Calu3 (cell line): Measurements from ENCODE around the gene ASPRV1. TPM values are rescaled to one million over a fixed set of nuclear protein-coding genes. Genes with fewer than 3 reads are reported as not detected.

Source experiments
- BruUV-seq: library from RNA; stranded (reverse); fragments of 400-500 nt; replicated peaks from 2 replicates; lab custom pipeline; 2021; lab: Mats Ljungman, UMichigan
- CTCF ChIA-PET: fragments of 300-600 bp; sonication (Branson Sonifier 250); formaldehyde crosslinking; loops from one replicate; lab custom pipeline; 2022; ENCODE audit warnings: antibody characterized with exemption; lab: Charles Lee
- DNase-seq: peaks from one replicate; pipeline ENCODE4 v3.0.0; 2022
- H3K27ac Mint-ChIP-seq: one replicate; pipeline ENCODE4 v1.8.0; 2022; ENCODE audit warnings: mixed read lengths; ENCODE audit not compliant: unreplicated experiment
- H3K27me3 Mint-ChIP-seq: one replicate; pipeline ENCODE4 v1.8.0; 2022; ENCODE audit warnings: mixed read lengths; ENCODE audit not compliant: unreplicated experiment
- H3K36me3 Mint-ChIP-seq: one replicate; pipeline ENCODE4 v1.8.0; 2022; ENCODE audit warnings: mild to moderate bottlenecking, moderate library complexity, mixed read lengths; ENCODE audit not compliant: insufficient read depth, unreplicated experiment
- H3K4me1 Mint-ChIP-seq: one replicate; pipeline ENCODE4 v1.8.0; 2022; ENCODE audit warnings: mild to moderate bottlenecking, low read depth, mixed read lengths; ENCODE audit not compliant: unreplicated experiment
- H3K4me3 Mint-ChIP-seq: one replicate; pipeline ENCODE4 v1.8.0; 2022; ENCODE audit warnings: mild to moderate bottlenecking, low read depth, moderate library complexity, mixed read lengths; ENCODE audit not compliant: unreplicated experiment
- H3K9me3 Mint-ChIP-seq: one replicate; pipeline ENCODE4 v1.8.0; 2022; ENCODE audit warnings: low read depth, mixed read lengths; ENCODE audit not compliant: unreplicated experiment
- intact Hi-C: fragments of 100-400 bp; cut with micrococcal nuclease; formaldehyde crosslinking; loops from one replicate; pipeline ENCODE4 v1.10.0; 2022; ENCODE audit not compliant: unreplicated experiment
- total RNA-seq: library from RNA; stranded (reverse); gene quantifications from 2 replicates; pipeline ENCODE4 v1.2.3, GENCODE V29; 2022
- TF ChIP-seq, protein P1 (sequence below): fragments of 200-600 bp; IDR thresholded peaks from one replicate; pipeline ENCODE4 v1.8.0; 2022; ENCODE audit warnings: antibody characterized with exemption; ENCODE audit not compliant: unreplicated experiment

The ASPRV1 gene
- total RNA-seq, 1 experiment from 2014 or later: 0.17 TPM

GRCh38 chr2:69975853-69976462 is 14.5 kb upstream of the ASPRV1 start:
- intact Hi-C loops: no loop called here
- no peaks in the 10 kb centered on the region for H3K9me3 Mint-ChIP-seq
- H3K4me1 Mint-ChIP-seq: no peaks in the 10 kb centered on the region
- H3K27me3 Mint-ChIP-seq: no peaks in the 10 kb centered on the region
- no peaks in the 10 kb centered on the region for H3K36me3 Mint-ChIP-seq
- no peak overlapping the region for H3K4me3 Mint-ChIP-seq
- DNase-seq: no peak
- BruUV-seq: no TSS peak
- TF ChIP-seq, protein P1, sequence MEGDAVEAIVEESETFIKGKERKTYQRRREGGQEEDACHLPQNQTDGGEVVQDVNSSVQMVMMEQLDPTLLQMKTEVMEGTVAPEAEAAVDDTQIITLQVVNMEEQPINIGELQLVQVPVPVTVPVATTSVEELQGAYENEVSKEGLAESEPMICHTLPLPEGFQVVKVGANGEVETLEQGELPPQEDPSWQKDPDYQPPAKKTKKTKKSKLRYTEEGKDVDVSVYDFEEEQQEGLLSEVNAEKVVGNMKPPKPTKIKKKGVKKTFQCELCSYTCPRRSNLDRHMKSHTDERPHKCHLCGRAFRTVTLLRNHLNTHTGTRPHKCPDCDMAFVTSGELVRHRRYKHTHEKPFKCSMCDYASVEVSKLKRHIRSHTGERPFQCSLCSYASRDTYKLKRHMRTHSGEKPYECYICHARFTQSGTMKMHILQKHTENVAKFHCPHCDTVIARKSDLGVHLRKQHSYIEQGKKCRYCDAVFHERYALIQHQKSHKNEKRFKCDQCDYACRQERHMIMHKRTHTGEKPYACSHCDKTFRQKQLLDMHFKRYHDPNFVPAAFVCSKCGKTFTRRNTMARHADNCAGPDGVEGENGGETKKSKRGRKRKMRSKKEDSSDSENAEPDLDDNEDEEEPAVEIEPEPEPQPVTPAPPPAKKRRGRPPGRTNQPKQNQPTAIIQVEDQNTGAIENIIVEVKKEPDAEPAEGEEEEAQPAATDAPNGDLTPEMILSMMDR: no peak
- no peak overlapping the region for H3K27ac Mint-ChIP-seq
- CTCF ChIA-PET: no interaction called here

- Mint-ChIP-seq H3K4me1 (no peaks in the 10 kb centered on the region), H3K36me3 (no peaks in the 10 kb centered on the region), H3K27me3 (peaks cover 5% of the 10 kb centered on the region), H3K4me3 (no peak overlapping the region), H3K27ac (no peak overlapping the region), H3K9me3 (no peaks in the 10 kb centered on the region)
- DNase-seq: no peak
- CTCF ChIA-PET: no interaction called here
- no TSS peak for BruUV-seq
- TF ChIP-seq, protein P1: no peak
- intact Hi-C loops: no loop called here
These were observed 13.9 kb upstream of the ASPRV1 start for GRCh38 chr2:69975136-69975852.

DNA sequence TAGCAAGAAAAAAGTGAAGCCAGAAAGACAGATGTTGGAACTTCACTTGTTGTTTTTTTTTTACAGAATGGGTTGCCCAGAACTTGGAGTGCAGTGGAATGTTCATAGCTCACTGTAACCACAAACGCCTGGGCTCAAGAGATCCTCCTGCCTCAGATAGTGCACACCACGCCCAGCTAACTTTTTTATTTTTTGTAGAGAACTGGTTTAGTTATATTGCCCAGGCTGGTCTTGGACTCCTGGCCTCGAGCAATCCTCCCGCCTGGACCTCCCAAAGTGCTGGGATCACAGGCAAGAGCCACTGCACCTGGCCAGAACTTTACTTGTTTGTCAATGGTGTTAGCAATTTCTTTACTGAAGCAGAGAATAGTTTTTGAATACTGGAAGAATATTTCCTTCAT is 11.9 kb upstream of the ASPRV1 start:
- CTCF ChIA-PET: no interaction called here
- BruUV-seq: no TSS peak

DNA sequence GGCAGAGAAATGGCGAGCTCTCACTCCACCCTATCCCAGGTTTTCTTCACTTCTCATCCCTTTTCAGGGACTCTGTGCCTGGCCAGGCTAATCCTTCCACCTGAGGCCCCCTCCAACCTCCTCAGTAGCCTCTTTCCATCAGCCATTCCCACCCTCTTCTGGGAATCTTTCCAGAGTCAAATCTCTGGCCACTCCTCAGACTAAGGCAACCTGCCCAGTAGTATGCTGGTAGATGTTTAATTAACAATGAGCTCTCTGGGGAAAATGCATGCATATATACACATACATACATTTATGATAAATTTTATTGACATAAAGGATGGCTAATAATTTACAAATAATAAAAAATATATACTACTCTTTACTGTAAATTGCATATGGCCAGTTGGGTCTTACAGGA is 11.4 kb upstream of the ASPRV1 start:
- no TSS peak for BruUV-seq
- intact Hi-C loops: no loop called here
- Mint-ChIP-seq H3K36me3 (no peaks in the 10 kb centered on the region), H3K9me3 (no peaks in the 10 kb centered on the region), H3K4me1 (no peaks in the 10 kb centered on the region), H3K4me3 (no peak overlapping the region), H3K27me3 (peaks cover 19% of the 10 kb centered on the region), H3K27ac (no peak overlapping the region)
- no peak for DNase-seq
- CTCF ChIA-PET: no interaction called here
- TF ChIP-seq, protein P1: no peak

More for the DNA sequence above, 11.9 kb upstream of the ASPRV1 start:
- TF ChIP-seq, protein P1: no peak
- H3K27me3 Mint-ChIP-seq: peaks cover 19% of the 10 kb centered on the region
- H3K4me3 Mint-ChIP-seq: no peak overlapping the region
- no peak for DNase-seq
- H3K36me3 Mint-ChIP-seq: no peaks in the 10 kb centered on the region
- H3K4me1 Mint-ChIP-seq: no peaks in the 10 kb centered on the region
- intact Hi-C loops: no loop called here
- no peak overlapping the region for H3K27ac Mint-ChIP-seq
- no peaks in the 10 kb centered on the region for H3K9me3 Mint-ChIP-seq
